Brain microvascular endothelial cell (primary cell): ENCODE measurements around the gene TFCP2L1.

Source experiments
- DNase-seq: peaks from one replicate; pipeline ENCODE4 v3.0.0-alpha.2; 2020
- H3K27ac ChIP-seq: fragments of 250-450 bp; sonication (Bioruptor Pico); 2 replicates; pipeline ENCODE4 v1.5.1; 2020; ENCODE audit warnings: mild to moderate bottlenecking, moderate library complexity
- H3K27me3 ChIP-seq: fragments of 250-450 bp; sonication (Bioruptor Pico); replicated peaks from 2 replicates; pipeline ENCODE4 v1.5.1; 2020; ENCODE audit warnings: mild to moderate bottlenecking
- H3K36me3 ChIP-seq: fragments of 250-450 bp; sonication (Bioruptor Pico); replicated peaks from 2 replicates; pipeline ENCODE4 v1.5.1; 2020; ENCODE audit warnings: mild to moderate bottlenecking
- H3K4me3 ChIP-seq: 2 replicates; pipeline ENCODE4 v1.5.1; 2011; ENCODE audit warnings: low read depth, mild to moderate bottlenecking, control low read depth, low read length, moderate library complexity
- CTCF ChIP-seq: IDR thresholded peaks from 2 replicates; pipeline ENCODE4 v1.5.1; 2011; ENCODE audit warnings: low read depth, mild to moderate bottlenecking, moderate library complexity, low read length, control low read depth, inconsistent platforms; ENCODE audit errors: missing control alignments
- in situ Hi-C: cut with HindIII; loops from 2 replicates; pipeline ENCODE4 v1.10.0; 2017; ENCODE audit warnings: low sequenced_read_pairs, low pct_ligation_motif_present

Gene TFCP2L1

GRCh38 chr2:121196132-121196848 lies 88.7 kb downstream of the TFCP2L1 start:
- no peak for TF ChIP-seq CTCF
- no peak for DNase-seq
- in situ Hi-C loops = no loop called here
- no peaks in the 10 kb centered on the region for H3K27me3 ChIP-seq
- no peak overlapping the region for H3K4me3 ChIP-seq
- H3K27ac ChIP-seq = no peak overlapping the region
- no peaks in the 10 kb centered on the region for H3K36me3 ChIP-seq

DNA sequence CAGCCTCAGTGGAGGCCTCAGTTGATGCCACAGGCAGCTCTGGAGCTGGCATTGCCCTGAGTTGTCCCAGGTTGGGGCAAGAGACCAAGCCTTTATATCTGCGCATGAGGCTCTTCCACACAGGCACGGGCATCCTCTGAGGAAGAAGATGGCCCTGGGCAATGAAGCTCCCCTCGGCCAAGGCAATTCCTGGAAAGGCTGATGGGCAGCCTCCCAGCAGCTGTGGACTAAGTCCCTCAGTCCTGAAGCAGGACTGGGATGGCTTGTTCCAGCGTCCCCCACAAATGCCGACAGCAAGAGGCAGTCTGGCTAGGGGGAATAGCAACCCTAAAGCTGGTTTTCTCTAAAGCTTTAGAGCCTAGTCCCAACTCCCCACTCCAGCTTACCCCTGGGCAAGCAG lies 90.0 kb downstream of the TFCP2L1 start:
- H3K36me3 ChIP-seq = no peaks in the 10 kb centered on the region
- no peaks in the 10 kb centered on the region for H3K27me3 ChIP-seq
- no peak overlapping the region for H3K27ac ChIP-seq
- no peak for TF ChIP-seq CTCF
- no peak overlapping the region for H3K4me3 ChIP-seq
- no peak for DNase-seq
- in situ Hi-C loops = no loop called here

DNA sequence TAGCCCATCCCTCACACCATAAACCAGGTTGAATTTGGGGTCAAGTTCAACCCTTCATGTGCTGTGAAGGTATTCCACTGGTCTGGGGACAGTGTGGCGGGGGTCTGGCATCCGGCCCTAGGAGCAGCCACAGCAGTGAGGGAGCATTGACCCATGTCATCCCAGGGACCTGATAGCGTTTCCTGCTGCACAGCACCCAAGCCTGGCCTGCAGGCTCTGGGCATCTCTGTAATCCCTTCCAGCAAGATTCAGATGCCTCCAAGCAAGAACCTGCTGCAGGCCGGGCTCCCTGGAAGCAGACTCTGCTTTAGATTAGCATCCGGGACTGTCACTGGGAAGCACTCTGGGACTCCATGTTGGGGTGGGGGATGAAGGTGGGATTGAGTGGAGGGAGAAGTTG lies 90.4 kb downstream of the TFCP2L1 start:
- DNase-seq = no peak
- no peaks in the 10 kb centered on the region for H3K36me3 ChIP-seq
- no peaks in the 10 kb centered on the region for H3K27me3 ChIP-seq
- H3K4me3 ChIP-seq = no peak overlapping the region
- in situ Hi-C loops = no loop called here
- no peak for TF ChIP-seq CTCF
- H3K27ac ChIP-seq = no peak overlapping the region

DNA sequence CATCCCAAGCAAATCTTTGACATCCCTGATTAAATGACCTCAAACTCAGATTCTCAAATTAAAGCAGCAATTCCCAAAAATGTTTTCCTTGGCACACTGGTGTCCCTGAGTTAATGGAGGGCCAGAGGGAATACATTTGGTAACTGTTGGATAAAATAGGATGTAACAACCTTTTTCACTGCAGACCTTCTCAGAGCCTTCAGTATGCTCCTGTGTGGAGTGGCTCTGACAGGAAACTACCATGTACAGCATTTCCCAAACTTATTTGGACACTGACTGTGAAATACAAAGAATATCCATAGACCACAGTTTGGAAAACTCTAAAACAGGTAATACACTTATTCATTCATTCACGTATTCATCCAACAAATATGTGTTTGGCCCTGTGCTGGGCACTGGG lies 91.8 kb downstream of the TFCP2L1 start:
- no peak for TF ChIP-seq CTCF
- in situ Hi-C loops = no loop called here
- no peak for DNase-seq
- Histone ChIP-seq H3K36me3 (no peaks in the 10 kb centered on the region), H3K27me3 (no peaks in the 10 kb centered on the region), H3K27ac (no peak overlapping the region), H3K4me3 (no peak overlapping the region)

- no peak overlapping the region for H3K4me3 ChIP-seq
- TF ChIP-seq CTCF = no peak
- DNase-seq = no peak
- no peaks in the 10 kb centered on the region for H3K36me3 ChIP-seq
- in situ Hi-C loops = no loop called here
- no peaks in the 10 kb centered on the region for H3K27me3 ChIP-seq
- H3K27ac ChIP-seq = no peak overlapping the region
These were observed 92.4 kb downstream of the TFCP2L1 start for GRCh38 chr2:121192576-121192975.
